Esophagus squamous epithelium (tissue), 5 donors: ENCODE data around the gene FAM163A. TPM values are rescaled to one million over a fixed set of nuclear protein-coding genes. Genes with fewer than 3 reads are reported as not detected.

Experiments
- DNase-seq: peaks from one replicate; lab custom pipeline; 2025; lab: John Stamatoyannopoulos, UW
- H3K27ac ChIP-seq, 4 donors: fragments of 200-600 bp; sonication (generic); one replicate each; pipeline ENCODE4 v1.5.1; 2016 to 2019; ENCODE audit warnings: mild to moderate bottlenecking in 1 of 4
- H3K27me3 ChIP-seq, 4 donors: fragments of 200-600 bp; sonication (generic); 1 replicate in 3 of 4; 2 replicates in 1 of 4; pipeline versions ENCODE4 v1.5.1 to v1.6.0; 2017 to 2021; ENCODE audit warnings: antibody characterized with exemption in 1 of 4
- H3K36me3 ChIP-seq, 3 donors: fragments of 200-600 bp; sonication (generic); one replicate each; pipeline ENCODE4 v1.5.1; 2016 to 2019
- H3K4me1 ChIP-seq, 3 donors: fragments of 200-600 bp; sonication (generic); one replicate each; pipeline ENCODE4 v1.5.1; 2017 to 2019
- H3K4me3 ChIP-seq, 4 donors: fragments of 200-600 bp; sonication (generic); 1 replicate in 3 of 4; 2 replicates in 1 of 4; pipeline ENCODE4 v1.5.1; 2016 to 2019; ENCODE audit warnings: mild to moderate bottlenecking in 2 of 4, moderate library complexity in 1 of 4
- H3K9me3 ChIP-seq, 3 donors: fragments of 200-600 bp; sonication (generic); one replicate each; pipeline ENCODE4 v1.5.1; 2016 to 2019
- POLR2A ChIP-seq, 4 donors: fragments of 450-650 bp; IDR thresholded peaks; one replicate each; pipeline ENCODE4 v1.6.1; 2017; ENCODE audit warnings: antibody characterized with exemption in 4 of 4, mild to moderate bottlenecking in 4 of 4, moderate library complexity in 3 of 4
- WGBS, 2 donors: methylation state at CpG; one replicate each; pipeline ENCODE4 v1.1.5; 2018; 5-methylcytosine and 5-hydroxymethylcytosine counted together
- intact Hi-C: fragments of 100-400 bp; cut with DNase I; formaldehyde crosslinking; loops from one replicate; pipeline ENCODE4 v1.15.0; 2022
- total RNA-seq, 4 donors: library from RNA; depleted of rRNA; stranded (reverse); fragments of >200 nt; gene quantifications; one replicate each; pipeline ENCODE4 v1.1.0, GENCODE V29; 2016
- TF ChIP-seq, protein P1 (sequence below), 6 experiments: fragments of 450-650 bp in 4 of 6; fragments of 200-600 bp in 2 of 6; sonication (generic) in 2 of 6; IDR thresholded peaks; one replicate each; pipeline ENCODE4 v1.5.1; 2016 to 2019; ENCODE audit warnings: antibody characterized with exemption in 6 of 6, mild to moderate bottlenecking in 4 of 6, moderate library complexity in 4 of 6
- donor health status: DM: yes; HTN: yes; CAD: no.

Gene FAM163A
- total RNA-seq, 4 donors from 2014 or later: not detected

DNA sequence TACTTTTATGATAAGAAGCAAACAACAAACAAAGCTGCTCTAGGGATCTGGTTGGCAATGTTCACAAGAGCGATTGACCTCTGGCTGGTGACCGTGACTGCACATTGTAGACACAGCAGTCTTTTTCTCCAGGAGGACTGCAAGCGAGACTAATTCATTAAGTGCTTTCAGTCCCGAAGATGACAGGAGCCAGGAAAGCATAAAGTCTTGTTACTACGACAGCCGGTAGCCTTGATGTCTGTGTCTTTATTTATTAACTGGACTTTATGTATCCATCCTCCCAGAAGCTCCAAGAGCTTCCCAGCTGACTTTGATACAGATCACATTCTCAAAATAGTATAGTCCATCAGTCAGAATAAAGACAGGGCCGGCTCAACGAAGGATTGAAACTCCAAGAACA, 18.2 kb downstream of the FAM163A start:
- Histone ChIP-seq H3K27ac (no peak overlapping the region), H3K36me3 (no peaks in the 10 kb centered on the region), H3K4me1 (no peaks in the 10 kb centered on the region), H3K9me3 (no peaks in the 10 kb centered on the region), H3K27me3 (peaks cover 0 to 3% (median 0%) of the 10 kb centered on the region in 4 donors), H3K4me3 (no peak overlapping the region)
- intact Hi-C loops: no loop called here
- TF ChIP-seq, protein P1, sequence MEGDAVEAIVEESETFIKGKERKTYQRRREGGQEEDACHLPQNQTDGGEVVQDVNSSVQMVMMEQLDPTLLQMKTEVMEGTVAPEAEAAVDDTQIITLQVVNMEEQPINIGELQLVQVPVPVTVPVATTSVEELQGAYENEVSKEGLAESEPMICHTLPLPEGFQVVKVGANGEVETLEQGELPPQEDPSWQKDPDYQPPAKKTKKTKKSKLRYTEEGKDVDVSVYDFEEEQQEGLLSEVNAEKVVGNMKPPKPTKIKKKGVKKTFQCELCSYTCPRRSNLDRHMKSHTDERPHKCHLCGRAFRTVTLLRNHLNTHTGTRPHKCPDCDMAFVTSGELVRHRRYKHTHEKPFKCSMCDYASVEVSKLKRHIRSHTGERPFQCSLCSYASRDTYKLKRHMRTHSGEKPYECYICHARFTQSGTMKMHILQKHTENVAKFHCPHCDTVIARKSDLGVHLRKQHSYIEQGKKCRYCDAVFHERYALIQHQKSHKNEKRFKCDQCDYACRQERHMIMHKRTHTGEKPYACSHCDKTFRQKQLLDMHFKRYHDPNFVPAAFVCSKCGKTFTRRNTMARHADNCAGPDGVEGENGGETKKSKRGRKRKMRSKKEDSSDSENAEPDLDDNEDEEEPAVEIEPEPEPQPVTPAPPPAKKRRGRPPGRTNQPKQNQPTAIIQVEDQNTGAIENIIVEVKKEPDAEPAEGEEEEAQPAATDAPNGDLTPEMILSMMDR (IDR thresholded peaks at IDR 0.05): no peak
- TF ChIP-seq POLR2A (IDR thresholded peaks at IDR 0.05): no peak
- DNase-seq: no peak
- WGBS, 2 donors: 61 to 64% methylated on average over 8 of the region's 8 CpGs

DNA sequence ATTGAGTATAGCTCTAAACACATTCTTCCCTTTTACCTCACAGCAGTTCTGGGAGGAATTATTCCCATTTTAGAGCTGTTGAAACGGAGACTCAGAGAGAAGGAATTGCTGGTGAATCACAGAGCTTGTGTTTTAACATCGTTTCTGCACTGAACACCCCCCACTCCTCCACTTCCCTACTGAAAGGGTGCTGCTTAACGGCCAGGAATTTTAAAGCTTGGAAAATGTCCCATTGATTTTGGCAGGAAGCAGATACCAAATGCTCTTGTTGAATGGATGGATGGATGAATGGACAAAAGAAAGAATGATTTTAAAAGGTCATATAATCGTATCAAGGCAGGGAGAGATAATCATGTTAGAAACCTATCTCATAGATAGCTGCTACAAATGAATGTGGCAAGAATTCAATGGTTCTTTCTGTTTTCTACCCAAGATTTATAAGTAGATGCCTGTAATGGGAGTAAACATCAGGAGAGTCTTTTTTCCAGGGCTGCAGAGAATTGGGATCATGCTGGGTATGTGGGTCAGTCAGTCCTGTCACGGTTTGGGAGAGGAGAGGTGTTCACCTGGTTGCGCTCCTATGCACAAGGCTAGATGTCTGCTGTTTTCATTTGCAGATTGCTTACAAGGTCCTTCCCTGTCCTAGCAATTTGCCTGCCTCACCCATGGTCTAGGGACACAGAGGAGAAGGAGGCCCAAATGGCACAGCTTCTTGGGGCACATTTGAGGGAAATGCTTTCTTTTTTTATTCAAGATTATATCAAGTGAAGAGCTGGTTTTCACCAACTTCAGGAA, 19.0 kb downstream of the FAM163A start:
- intact Hi-C loops: no loop called here
- no peak for TF ChIP-seq POLR2A (IDR thresholded peaks at IDR 0.05)
- TF ChIP-seq, protein P1 (IDR thresholded peaks at IDR 0.05): no peak
- no peak for DNase-seq

DNA sequence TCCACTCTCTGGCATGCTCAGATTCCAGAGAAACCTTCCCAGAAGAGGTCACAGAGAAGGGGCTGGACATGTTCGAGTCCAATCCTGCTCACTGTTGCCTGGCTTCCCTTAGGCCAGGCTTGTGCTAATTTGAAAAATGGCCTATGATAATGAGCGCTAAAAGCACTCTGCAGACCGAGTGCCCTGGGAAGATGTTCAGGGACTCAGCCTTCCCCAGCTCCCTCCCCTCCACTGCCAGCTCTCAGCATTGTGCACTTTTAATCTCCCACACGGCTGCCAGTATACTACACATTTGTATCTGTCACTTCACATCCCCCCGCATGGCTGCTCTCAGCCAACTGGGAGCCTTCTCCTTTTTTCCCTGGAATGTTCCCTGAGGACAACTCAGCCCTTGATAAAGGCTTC, 24.1 kb downstream of the FAM163A start:
- no peak for DNase-seq
- intact Hi-C loops: no loop called here
- H3K27ac ChIP-seq: no peak overlapping the region
- 49 to 62% methylated on average over 5 of the region's 5 CpGs for WGBS, 2 donors
- H3K27me3 ChIP-seq: no peaks in the 10 kb centered on the region
- no peaks in the 10 kb centered on the region for H3K36me3 ChIP-seq
- no peak for TF ChIP-seq POLR2A (IDR thresholded peaks at IDR 0.05)
- TF ChIP-seq, protein P1 (IDR thresholded peaks at IDR 0.05): no peak
- no peak overlapping the region for H3K4me3 ChIP-seq
- H3K4me1 ChIP-seq: no peaks in the 10 kb centered on the region
- no peaks in the 10 kb centered on the region for H3K9me3 ChIP-seq

More for the DNA sequence above, 19.0 kb downstream of the FAM163A start:
- peaks cover 0 to 3% (median 0%) of the 10 kb centered on the region in 4 donors for H3K27me3 ChIP-seq
- no peaks in the 10 kb centered on the region for H3K36me3 ChIP-seq
- no peaks in the 10 kb centered on the region for H3K4me1 ChIP-seq
- H3K9me3 ChIP-seq: no peaks in the 10 kb centered on the region
- H3K4me3 ChIP-seq: no peak overlapping the region
- 49 to 50% methylated on average over 6 of the region's 6 CpGs for WGBS, 2 donors
- H3K27ac ChIP-seq: no peak overlapping the region

DNA sequence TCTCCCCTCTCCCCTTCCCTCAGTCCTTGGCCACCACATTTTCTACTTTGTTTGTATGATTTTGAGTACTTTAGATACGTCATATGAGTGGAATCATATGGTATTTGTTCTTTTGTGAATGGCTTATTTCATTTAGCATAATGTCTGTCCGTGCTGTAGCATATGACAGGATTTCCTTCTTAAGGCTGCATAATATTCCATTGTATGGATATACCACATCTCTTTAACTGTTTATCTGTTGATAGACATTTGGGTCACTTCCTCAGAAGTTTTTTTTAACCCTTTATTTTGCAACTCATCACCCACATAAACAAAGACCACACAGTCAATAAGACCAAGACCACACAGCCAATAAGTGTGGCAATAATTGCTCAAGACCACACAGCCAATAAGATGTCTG, 24.9 kb downstream of the FAM163A start:
- Histone ChIP-seq H3K36me3 (no peaks in the 10 kb centered on the region), H3K9me3 (no peaks in the 10 kb centered on the region), H3K4me3 (no peak overlapping the region), H3K27me3 (no peaks in the 10 kb centered on the region), H3K27ac (no peak overlapping the region), H3K4me1 (no peaks in the 10 kb centered on the region)
- intact Hi-C loops: no loop called here
- TF ChIP-seq POLR2A (IDR thresholded peaks at IDR 0.05): no peak
- TF ChIP-seq, protein P1 (IDR thresholded peaks at IDR 0.05): no peak
- DNase-seq: no peak
- 78 to 84% methylated on average over 2 of the region's 2 CpGs for WGBS, 2 donors

DNA sequence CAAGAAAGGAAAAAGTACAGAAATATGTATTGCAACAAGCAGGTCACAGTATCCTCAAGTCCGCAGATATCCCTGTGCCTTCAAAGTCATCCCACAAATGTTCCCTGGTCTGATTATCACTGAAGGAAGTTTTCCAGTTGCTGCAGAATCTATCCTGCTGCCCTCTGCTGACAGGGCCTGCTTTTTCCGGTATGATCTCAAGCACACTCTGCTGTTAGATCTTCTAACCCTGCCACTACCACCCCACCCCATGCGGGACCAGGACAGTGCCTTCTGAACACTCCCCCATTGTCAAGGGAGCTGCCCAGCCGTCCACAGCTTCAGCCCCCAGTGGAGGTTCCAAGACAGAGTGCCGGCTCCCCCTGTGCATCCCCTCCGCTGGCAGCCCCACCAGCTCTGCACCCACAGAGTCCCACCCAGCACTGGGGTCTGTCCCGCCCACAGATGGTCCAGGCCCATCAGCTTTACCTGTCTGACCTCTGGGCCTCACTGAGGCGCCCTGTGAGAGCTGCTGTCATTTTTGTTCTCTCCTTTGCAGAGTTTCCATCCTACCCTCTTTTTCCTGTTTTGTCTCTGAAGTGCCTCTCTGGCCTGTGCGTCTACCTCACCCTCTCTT, 27.9 kb downstream of the FAM163A start:
- H3K36me3 ChIP-seq: no peaks in the 10 kb centered on the region
- H3K9me3 ChIP-seq: no peaks in the 10 kb centered on the region
- intact Hi-C loops: no loop called here
- DNase-seq: no peak
- H3K27me3 ChIP-seq: no peaks in the 10 kb centered on the region
- no peaks in the 10 kb centered on the region for H3K4me1 ChIP-seq
- H3K4me3 ChIP-seq: no peak overlapping the region
- 78 to 81% methylated on average over 7 to 9 of the region's 9 CpGs for WGBS, 2 donors
- no peak overlapping the region for H3K27ac ChIP-seq
- TF ChIP-seq, protein P1 (IDR thresholded peaks at IDR 0.05): no peak
- TF ChIP-seq POLR2A (IDR thresholded peaks at IDR 0.05): no peak
